IMR-90 (cell line): ENCODE results near the gene NPAS3.

Experiments used
- BHLHE40 ChIP-seq: fragments of 150-350 bp; IDR thresholded peaks from 2 replicates; pipeline ENCODE4 v1.6.1; 2016; ENCODE audit warnings: mild to moderate bottlenecking, low read depth, low read length
- POLR2A ChIP-seq: IDR thresholded peaks from 2 replicates; pipeline ENCODE4 v1.6.1; 2012; ENCODE audit warnings: mild to moderate bottlenecking, low read depth, low read length
- RFX5 ChIP-seq: IDR thresholded peaks from 2 replicates; pipeline ENCODE4 v1.8.0; 2012; ENCODE audit warnings: low read depth, mild to moderate bottlenecking, low read length, moderate library complexity
- SMC3 ChIP-seq: fragments of 150-350 bp; IDR thresholded peaks from 2 replicates; pipeline ENCODE4 v1.6.1; 2016; ENCODE audit warnings: low read depth, mild to moderate bottlenecking, antibody characterized with exemption, low read length, moderate library complexity
- TF ChIP-seq, protein P1 (sequence below): conservative IDR thresholded peaks from 2 replicates; pipeline ENCODE4 v1.5.1; 2012; ENCODE audit warnings: mild to moderate bottlenecking, low read depth, low read length, improper control_type of control experiment

DNA sequence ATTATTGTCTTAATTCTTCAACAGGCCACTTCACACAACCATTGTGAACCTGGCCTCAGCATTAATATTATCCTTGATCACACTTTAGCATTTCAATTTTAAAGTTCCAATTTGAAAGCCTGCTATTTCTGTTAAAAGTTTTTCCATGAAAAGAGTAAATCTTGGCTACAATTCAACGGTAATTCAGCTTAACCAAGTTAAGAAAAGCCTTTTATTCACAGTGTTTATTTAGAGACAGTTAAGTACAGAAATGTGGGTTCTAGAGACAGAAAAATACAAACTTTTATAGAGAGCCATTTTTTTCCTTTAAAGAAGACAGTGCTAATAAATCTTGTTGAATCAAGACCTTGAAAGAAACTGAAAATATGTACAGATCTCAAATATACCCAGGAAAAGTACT is 103.9 kb downstream of the NPAS3 start:
- TF ChIP-seq SMC3 (no peak), POLR2A (no peak), BHLHE40 (no peak), RFX5 (no peak)
- TF ChIP-seq, protein P1, sequence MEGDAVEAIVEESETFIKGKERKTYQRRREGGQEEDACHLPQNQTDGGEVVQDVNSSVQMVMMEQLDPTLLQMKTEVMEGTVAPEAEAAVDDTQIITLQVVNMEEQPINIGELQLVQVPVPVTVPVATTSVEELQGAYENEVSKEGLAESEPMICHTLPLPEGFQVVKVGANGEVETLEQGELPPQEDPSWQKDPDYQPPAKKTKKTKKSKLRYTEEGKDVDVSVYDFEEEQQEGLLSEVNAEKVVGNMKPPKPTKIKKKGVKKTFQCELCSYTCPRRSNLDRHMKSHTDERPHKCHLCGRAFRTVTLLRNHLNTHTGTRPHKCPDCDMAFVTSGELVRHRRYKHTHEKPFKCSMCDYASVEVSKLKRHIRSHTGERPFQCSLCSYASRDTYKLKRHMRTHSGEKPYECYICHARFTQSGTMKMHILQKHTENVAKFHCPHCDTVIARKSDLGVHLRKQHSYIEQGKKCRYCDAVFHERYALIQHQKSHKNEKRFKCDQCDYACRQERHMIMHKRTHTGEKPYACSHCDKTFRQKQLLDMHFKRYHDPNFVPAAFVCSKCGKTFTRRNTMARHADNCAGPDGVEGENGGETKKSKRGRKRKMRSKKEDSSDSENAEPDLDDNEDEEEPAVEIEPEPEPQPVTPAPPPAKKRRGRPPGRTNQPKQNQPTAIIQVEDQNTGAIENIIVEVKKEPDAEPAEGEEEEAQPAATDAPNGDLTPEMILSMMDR: no peak
